Endothelial cell of umbilical vein (primary cell): ENCODE results near the gene MECP2. TPM values are rescaled to one million over a fixed set of nuclear protein-coding genes. Genes with fewer than 3 reads are reported as not detected.

Source experiments
- BruUV-seq: library from RNA; stranded (reverse); fragments of 400-500 nt; replicated peaks from 2 replicates; lab custom pipeline; 2021; lab: Mats Ljungman, UMichigan
- CTCF ChIA-PET: fragments of 300-600, 350-600 bp; sonication (Branson Sonifier 250); formaldehyde crosslinking; loops from one replicate; lab custom pipeline; 2021; ENCODE audit warnings: antibody characterized with exemption, inconsistent platforms; lab: Charles Lee
- POLR2A ChIA-PET: fragments of 300-600, 350-600 bp; sonication (Branson Sonifier 250); formaldehyde crosslinking; loops from one replicate; lab custom pipeline; 2021; ENCODE audit warnings: antibody characterized with exemption, inconsistent platforms; lab: Charles Lee
- DNase-seq: peaks from one replicate; pipeline ENCODE4 v3.0.0-alpha.2; 2011; ENCODE audit warnings: low read depth, low spot score
- FAIRE-seq: peaks from 2 replicates; lab custom pipeline; 2011; peaks lifted over from hg19 to GRCh38; lab: Jason Lieb, UNC
- H2AFZ ChIP-seq: 2 replicates; pipeline ENCODE4 v1.6.0; 2012; ENCODE audit warnings: low read depth, low read length, control low read depth, inconsistent platforms
- H3K27ac ChIP-seq: 2 replicates; pipeline ENCODE4 v1.5.1; 2011; ENCODE audit warnings: low read depth, mild to moderate bottlenecking, control low read depth, low read length, moderate library complexity; ENCODE audit not compliant: insufficient read depth
- H3K27me3 ChIP-seq, 2 experiments: 2 replicates each; pipeline versions ENCODE4 v1.6.0 to v1.6.1; 2011; ENCODE audit warnings: low read length in 2 of 2, mixed read lengths in 1 of 2; ENCODE audit not compliant: control insufficient read depth in 2 of 2, insufficient read depth in 2 of 2
- H3K36me3 ChIP-seq, 2 experiments: 2 replicates in 1 of 2; 3 replicates in 1 of 2; pipeline ENCODE4 v1.5.1; 2011; ENCODE audit warnings: low read length in 2 of 2, mild to moderate bottlenecking in 1 of 2, moderate library complexity in 1 of 2; ENCODE audit not compliant: control insufficient read depth in 2 of 2, insufficient read depth in 2 of 2; ENCODE audit errors: extremely low read depth in 1 of 2
- H3K4me1 ChIP-seq: 3 replicates; pipeline ENCODE4 v1.5.1; 2011; ENCODE audit warnings: mild to moderate bottlenecking, low read length; ENCODE audit not compliant: control insufficient read depth, insufficient read depth; ENCODE audit errors: extremely low read depth
- H3K4me2 ChIP-seq: 2 replicates; pipeline ENCODE4 v1.6.1; 2011; ENCODE audit warnings: low read length, control low read depth, mixed read lengths; ENCODE audit not compliant: insufficient read depth
- H3K4me3 ChIP-seq, 3 experiments: fragments of 200-600 bp in 1 of 3; sonication (generic), shearing (Covaris generic) in 1 of 3; replicated peaks in 1 of 3; 2 replicates each; pipeline ENCODE4 v1.5.1; 2011 to 2016; ENCODE audit warnings: control low read depth in 3 of 3, low read length in 3 of 3, mild to moderate bottlenecking in 2 of 3, inconsistent platforms in 1 of 3, low read depth in 1 of 3, moderate library complexity in 1 of 3; ENCODE audit not compliant: insufficient read depth in 1 of 3
- H3K79me2 ChIP-seq: 2 replicates; pipeline ENCODE4 v1.6.0; 2012; ENCODE audit warnings: low read length, inconsistent platforms; ENCODE audit not compliant: control insufficient read depth, insufficient read depth
- H3K9ac ChIP-seq: replicated peaks from 2 replicates; pipeline ENCODE3; 2011; ENCODE audit warnings: low read length, control low read depth; ENCODE audit not compliant: insufficient read depth; ENCODE audit errors: extremely low read depth
- H3K9me1 ChIP-seq: replicated peaks from 3 replicates; pipeline ENCODE4 v1.6.0; 2011; ENCODE audit warnings: mild to moderate bottlenecking, low read length; ENCODE audit not compliant: control insufficient read depth, insufficient read depth; ENCODE audit errors: extremely low read depth
- H3K9me3 ChIP-seq: replicated peaks from 2 replicates; pipeline ENCODE4 v1.5.1; 2012; ENCODE audit warnings: low read length, inconsistent platforms; ENCODE audit not compliant: control insufficient read depth, insufficient read depth
- H4K20me1 ChIP-seq: replicated peaks from 2 replicates; pipeline ENCODE3; 2011; ENCODE audit warnings: mild to moderate bottlenecking, low read length; ENCODE audit not compliant: control insufficient read depth, insufficient read depth; ENCODE audit errors: extremely low read depth
- CTCF ChIP-seq, 2 donors: IDR thresholded peaks; 1 replicate in 1 of 2; 2 replicates in 1 of 2; pipeline ENCODE4 v1.5.1; 2011; ENCODE audit warnings: low read length in 2 of 2, mild to moderate bottlenecking in 2 of 2, moderate library complexity in 2 of 2, control low read depth in 1 of 2, inconsistent platforms in 1 of 2, low read depth in 1 of 2; ENCODE audit not compliant: insufficient read depth in 1 of 2; ENCODE audit errors: extremely low read depth in 1 of 2
- EZH2 ChIP-seq: IDR thresholded peaks from 2 replicates; pipeline ENCODE4 v1.6.1; 2012; ENCODE audit warnings: borderline replicate concordance, low read depth, mild to moderate bottlenecking, moderate library complexity, low read length, inconsistent platforms; ENCODE audit not compliant: severe bottlenecking
- FOS ChIP-seq: IDR thresholded peaks from 2 replicates; pipeline ENCODE4 v1.6.1; 2011; ENCODE audit warnings: mild to moderate bottlenecking, low read length, moderate library complexity, borderline replicate concordance; ENCODE audit not compliant: insufficient read depth
- GATA2 ChIP-seq: IDR thresholded peaks from 2 replicates; pipeline ENCODE4 v1.7.0; 2011; ENCODE audit warnings: low read depth, mild to moderate bottlenecking, moderate library complexity, mixed read lengths, low read length; ENCODE audit not compliant: insufficient read length, insufficient read depth
- JUN ChIP-seq: IDR thresholded peaks from 2 replicates; pipeline ENCODE4 v1.6.1; 2011; ENCODE audit warnings: borderline replicate concordance, low read depth; ENCODE audit not compliant: insufficient read length, insufficient read depth
- MYC ChIP-seq: IDR thresholded peaks from one replicate; pipeline ENCODE4 v1.6.1; 2011; ENCODE audit warnings: mild to moderate bottlenecking, low read depth, low read length
- POLR2A ChIP-seq: IDR thresholded peaks from 2 replicates; pipeline ENCODE4 v1.6.1; 2012; ENCODE audit warnings: low read depth, mild to moderate bottlenecking, control low read depth, low read length
- POLR2AphosphoS5 ChIP-seq: IDR thresholded peaks from 2 replicates; pipeline ENCODE4 v1.6.1; 2012; ENCODE audit warnings: low read depth, mild to moderate bottlenecking, control low read depth, low read length, moderate library complexity; ENCODE audit not compliant: insufficient read depth
- dilution Hi-C: fragments of 300-500 bp; cut with MboI; formaldehyde crosslinking; loops from one replicate; pipeline ENCODE4 v1.15.0; 2019; ENCODE audit warnings: low sequenced_read_pairs; ENCODE audit not compliant: extremely low pct_ligation_motif_present
- intact Hi-C: fragments of 100-400 bp; cut with micrococcal nuclease; formaldehyde crosslinking; loops from one replicate; pipeline ENCODE4 v1.10.0; 2022
- polyA plus RNA-seq, 4 experiments: library from polyadenylated mRNA; depleted of rRNA in 3 of 4; stranded (reverse) in 3 of 4; unstranded in 1 of 4; fragments of >200 nt; gene quantifications; 2 replicates each; pipeline versions ENCODE4 v1.2.1 to v1.2.3, GENCODE V29; 2011 to 2012; ENCODE audit warnings: missing spikeins in 1 of 4
- total RNA-seq: library from RNA; stranded (reverse); gene quantifications from 2 replicates; pipeline ENCODE4 v1.2.3, GENCODE V29; 2021
- TF ChIP-seq, protein P1 (sequence below): IDR thresholded peaks from 2 replicates; pipeline ENCODE4 v1.6.1; 2011; ENCODE audit not compliant: insufficient read depth, insufficient read length

MECP2 gene
- total and polyA plus RNA-seq, 2 donors (not counting 3 experiments of a cell fraction or from before 2014, with no cell fraction given) = 9.0 to 45.3 TPM

GRCh38 chrX:154059231-154059630, 38.3 kb downstream of the MECP2 start:
- DNase-seq = no peak
- Histone ChIP-seq H3K4me2 (no peak overlapping the region), H3K9ac (no peak overlapping the region), H3K79me2 (peaks cover 53% of the 10 kb centered on the region), H3K36me3 (no peaks in the 10 kb centered on the region), H3K9me3 (no peaks in the 10 kb centered on the region), H3K27me3 (no peaks in the 10 kb centered on the region), H3K4me3 (no peak overlapping the region), H3K4me1 (peaks cover 7% of the 10 kb centered on the region), H3K9me1 (no peaks in the 10 kb centered on the region), H2AFZ (no peak overlapping the region), H3K27ac (no peak overlapping the region), H4K20me1 (no peaks in the 10 kb centered on the region)
- no peak for FAIRE-seq
- TF ChIP-seq EZH2 (no peak), GATA2 (no peak), POLR2AphosphoS5 (no peak), POLR2A (no peak), FOS (no peak), CTCF (IDR thresholded peaks at IDR 0.05; ENCODE audit: extremely low read depth in 1 of 2, insufficient read depth in 1 of 2, low read depth in 1 of 2, low read length in 2 of 2) (no peak), JUN (no peak), MYC (no peak)
- TF ChIP-seq, protein P1, sequence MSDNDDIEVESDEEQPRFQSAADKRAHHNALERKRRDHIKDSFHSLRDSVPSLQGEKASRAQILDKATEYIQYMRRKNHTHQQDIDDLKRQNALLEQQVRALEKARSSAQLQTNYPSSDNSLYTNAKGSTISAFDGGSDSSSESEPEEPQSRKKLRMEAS = no peak
- ChIA-PET POLR2A (no interaction called here), CTCF (no interaction called here)
- intact Hi-C loops = no loop called here
- dilution Hi-C loops = no loop called here
- no TSS peak for BruUV-seq
